GM19023 (cell line): ENCODE data around the gene NEK6.

Experiments used
- ATAC-seq: cut with Tn5 transposase; IDR thresholded peaks from one replicate; pipeline ENCODE4 v1.9.1; 2021; ENCODE audit warnings: mild to moderate bottlenecking, moderate library complexity; ENCODE audit not compliant: unreplicated experiment

The NEK6 gene

DNA sequence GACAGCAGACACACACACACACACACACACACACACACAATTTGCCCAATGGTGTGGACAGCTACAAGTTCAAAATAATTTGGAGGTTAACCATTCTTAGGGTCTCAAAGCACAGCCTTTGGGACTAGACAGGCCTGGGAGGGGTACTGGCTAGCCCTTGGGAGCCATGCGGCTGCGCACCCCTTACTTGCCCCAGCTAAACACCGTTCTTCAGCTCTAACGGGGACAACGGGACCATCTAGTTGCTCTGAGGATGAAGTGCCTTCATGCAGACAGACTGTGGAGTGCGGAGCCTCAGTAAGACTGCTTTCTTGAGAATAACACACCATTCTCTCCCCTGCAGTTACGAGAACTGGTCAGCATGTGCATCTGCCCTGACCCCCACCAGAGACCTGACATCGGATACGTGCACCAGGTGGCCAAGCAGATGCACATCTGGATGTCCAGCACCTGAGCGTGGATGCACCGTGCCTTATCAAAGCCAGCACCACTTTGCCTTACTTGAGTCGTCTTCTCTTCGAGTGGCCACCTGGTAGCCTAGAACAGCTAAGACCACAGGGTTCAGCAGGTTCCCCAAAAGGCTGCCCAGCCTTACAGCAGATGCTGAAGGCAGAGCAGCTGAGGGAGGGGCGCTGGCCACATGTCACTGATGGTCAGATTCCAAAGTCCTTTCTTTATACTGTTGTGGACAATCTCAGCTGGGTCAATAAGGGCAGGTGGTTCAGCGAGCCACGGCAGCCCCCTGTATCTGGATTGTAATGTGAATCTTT lies 92.9 kb downstream of the NEK6 start:
- no peak for ATAC-seq

DNA sequence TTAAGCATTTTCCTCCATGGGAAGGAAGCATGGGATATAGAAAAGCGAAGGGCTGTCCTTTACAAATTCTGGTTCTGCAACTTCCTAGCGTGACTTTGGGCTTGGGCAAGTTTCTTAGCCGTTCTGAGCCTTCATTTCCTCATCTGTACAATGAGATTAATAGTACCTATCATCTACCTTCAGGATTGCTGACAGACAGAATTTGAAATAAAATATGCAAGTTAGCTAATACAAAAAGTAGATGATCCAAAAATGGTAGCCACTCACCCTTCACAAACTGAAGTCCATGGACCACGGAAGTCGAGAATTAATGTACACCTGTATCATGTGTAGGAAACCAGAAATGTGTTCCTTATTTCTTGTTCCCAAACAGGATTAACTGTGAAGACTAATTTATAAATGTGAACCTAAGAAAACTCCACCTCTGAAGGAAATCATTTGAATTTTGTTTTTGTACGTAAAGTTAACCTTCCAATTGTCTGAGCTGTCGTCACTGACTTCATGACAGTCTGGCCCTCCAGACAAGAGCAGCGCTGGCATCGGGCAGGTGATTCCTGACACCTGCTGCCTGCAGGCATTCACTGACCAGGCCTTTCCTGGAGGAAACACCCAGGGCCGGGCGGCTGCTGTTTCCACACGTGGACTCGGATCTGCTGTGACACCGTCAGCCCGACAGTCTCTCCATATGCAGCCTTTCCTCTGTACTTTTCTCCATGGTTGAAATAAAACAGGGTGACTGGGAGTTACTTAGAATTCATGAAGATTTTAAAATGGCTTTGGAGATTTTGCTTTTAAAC lies 94.1 kb downstream of the NEK6 start:
- ATAC-seq = no peak

DNA sequence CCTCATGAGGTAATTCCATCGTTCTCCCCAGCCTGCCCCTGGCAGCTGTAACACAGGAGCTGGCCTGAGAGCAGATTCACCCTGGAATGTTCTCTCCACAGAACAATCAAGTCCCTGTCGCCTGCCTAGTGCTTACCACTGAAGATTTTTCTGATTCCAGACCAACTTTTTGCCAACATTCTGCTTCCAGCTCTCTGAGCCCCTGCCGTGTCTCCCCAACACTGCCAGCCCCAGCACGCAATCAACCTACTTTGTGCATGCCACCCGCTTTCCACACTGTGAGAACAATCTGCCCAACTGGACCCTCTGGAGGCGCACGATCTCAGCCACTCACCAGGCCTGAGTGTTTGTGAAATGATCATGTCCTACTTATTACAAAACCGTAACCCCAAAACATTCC lies 94.9 kb downstream of the NEK6 start:
- ATAC-seq = no peak

DNA sequence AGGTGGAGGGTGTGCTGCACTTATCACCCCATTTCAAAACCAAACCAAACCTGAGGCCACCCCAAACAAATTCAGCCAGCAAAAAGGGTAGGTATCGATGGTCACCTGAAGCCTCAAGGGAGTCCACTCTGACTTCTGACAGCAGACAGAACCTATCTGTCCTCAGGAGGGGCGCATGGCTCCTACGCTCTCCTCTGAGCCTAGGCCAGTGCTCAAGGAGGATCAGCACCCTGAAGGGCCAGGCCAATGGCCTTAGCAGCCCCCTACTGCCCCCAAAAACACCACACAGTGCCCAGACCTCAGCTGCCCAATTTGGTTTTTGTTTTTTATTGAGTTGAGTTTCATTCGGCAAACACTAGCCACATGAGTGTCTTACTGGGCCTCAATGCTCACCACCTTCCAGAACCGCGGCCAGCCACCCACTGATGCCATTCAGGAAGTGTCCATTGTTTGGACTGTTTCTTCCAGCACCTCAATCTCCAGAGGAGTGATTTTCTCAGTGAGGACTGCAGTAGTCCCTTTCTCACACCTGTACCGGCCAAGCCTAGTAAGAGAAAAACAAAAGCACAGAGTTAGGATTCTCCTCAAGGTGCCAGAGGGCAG lies 95.5 kb downstream of the NEK6 start:
- no peak for ATAC-seq

DNA sequence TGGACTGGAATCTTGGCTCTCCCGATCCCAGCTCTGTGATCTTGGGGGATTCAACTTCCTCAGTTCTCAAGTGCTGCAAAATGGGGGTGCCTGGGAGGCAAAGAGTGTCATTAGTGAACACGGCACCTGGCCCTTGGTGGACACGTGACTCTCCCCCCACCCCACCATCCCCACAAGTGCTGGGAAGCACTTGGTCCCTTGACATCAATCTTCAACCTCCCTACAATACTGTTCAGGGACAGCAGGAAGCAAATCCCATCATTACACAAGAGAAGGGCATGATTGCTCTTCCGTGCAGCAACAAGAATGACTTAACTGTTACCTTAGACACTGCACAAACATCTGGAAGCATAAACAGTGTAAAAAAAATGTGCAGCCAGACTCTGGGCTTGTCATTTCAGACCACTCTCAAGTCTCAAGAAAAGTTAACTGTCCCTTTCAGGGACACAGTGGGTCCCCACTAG lies 96.1 kb downstream of the NEK6 start:
- no peak for ATAC-seq

GRCh38 chr9:124354346-124355038 lies 96.7 kb downstream of the NEK6 start:
- no peak for ATAC-seq

DNA sequence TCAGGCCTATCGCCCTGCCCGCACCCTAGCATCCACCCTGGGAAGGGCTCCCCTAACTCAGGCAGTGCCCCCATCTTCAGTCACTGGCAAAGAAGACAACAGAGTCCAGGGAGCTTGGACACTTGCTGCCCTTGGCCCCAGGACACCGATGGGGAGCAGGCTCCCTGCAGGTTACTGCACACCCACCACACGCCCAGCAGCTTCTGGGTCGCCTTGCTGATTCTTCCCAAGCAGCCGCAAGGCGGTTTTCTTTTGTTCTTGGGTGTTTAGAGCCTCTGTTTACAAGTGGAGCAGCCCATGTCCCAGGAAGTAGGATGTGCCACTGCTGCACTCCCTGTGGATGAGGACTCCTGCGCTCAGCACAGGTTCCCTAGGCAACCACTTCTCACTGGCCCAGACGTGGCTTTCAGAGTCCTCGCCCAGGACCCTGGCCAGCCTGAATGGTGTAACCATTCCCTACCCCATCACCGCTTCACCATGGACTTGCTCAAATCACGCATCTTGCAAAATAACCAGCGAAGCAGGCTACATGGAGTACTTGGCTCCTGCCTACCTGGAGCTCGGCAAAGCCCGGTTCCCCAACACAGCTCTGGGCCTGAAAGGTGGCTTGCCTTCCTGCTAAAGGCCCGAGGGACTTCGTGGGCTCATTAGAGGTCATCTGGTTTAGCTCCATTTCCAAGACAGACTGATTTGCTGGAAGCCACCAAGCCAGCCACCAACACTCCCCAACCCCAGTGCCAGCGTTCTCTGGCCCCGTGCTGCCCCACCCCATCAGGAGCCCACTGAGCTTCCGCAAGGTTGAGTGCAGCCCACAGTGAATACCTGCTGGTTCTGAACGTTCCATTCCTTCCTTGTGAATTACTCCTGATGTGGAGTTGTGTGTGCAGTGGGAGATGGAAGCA lies 97.5 kb downstream of the NEK6 start:
- no peak for ATAC-seq

GRCh38 chr9:124355941-124356744 lies 98.4 kb downstream of the NEK6 start:
- ATAC-seq = no peak

DNA sequence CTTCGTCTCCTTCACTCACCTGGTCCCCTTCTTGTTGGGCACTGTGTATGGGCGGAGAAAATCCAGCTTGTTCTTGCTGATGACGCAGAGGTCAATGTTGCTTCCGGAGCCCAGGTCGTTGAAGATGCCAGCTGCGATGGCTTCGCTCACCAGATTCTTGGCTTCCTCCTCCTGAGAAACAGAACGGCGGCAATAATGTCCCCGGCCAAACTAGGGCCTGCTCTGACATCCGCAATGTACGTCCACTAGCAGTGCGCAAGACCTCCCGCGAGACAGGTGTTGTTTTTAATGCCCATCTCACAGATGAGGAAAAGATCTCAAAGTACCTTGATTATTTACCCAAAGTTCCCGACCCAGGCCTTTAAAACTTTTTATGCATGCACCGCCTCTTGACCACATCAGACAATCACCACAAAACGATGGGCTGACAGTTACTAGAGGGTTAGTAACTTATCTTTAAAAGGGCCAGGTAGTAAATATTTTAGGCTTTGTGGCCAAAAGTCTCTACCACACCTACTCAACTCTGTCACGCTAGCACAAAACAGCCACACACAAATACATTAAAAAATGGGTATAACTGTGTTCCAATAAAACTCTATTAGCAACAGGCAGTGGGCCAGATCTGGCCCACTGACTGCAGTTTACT lies 99.1 kb downstream of the NEK6 start:
- ATAC-seq = no peak

GRCh38 chr9:124357721-124358361 lies 100.1 kb downstream of the NEK6 start:
- ATAC-seq = no peak

DNA sequence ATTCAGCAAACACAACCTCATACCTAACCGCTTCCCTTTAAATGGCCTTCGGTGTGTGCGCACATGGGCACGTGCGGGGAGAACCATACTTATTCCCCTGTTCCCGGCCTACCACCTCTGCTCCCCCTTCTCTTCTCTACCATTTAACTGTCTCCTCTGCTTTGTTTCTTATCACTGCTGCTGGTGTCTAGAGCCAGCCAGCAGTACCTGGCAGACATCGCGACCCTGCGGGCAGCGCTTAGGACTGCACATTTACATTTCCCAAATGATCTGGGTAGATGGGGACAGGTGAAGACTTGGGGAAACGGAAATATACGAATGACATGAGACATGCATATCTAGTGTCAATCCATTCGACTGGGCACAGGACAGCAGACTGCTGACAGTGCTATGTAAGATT lies 100.9 kb downstream of the NEK6 start:
- no peak for ATAC-seq

DNA sequence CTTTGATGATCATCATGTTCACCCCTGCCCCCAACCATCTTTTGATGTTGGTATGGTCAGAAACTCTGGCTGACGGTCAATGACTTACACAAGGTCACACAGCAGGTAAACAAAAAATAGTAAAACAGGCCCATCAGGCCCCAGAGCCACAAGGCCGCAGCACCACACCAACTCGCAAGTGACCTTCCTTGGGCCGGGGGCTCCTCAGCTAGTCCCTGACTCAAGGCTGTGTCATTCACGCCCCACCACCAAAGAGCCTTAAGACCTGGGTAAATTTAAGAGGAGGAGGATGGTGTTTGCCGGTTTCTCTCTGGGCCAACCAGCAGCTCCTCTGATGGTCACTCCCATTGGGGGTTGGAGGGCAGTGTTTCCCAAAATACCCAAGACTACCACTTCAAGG lies 101.7 kb downstream of the NEK6 start:
- ATAC-seq = no peak

DNA sequence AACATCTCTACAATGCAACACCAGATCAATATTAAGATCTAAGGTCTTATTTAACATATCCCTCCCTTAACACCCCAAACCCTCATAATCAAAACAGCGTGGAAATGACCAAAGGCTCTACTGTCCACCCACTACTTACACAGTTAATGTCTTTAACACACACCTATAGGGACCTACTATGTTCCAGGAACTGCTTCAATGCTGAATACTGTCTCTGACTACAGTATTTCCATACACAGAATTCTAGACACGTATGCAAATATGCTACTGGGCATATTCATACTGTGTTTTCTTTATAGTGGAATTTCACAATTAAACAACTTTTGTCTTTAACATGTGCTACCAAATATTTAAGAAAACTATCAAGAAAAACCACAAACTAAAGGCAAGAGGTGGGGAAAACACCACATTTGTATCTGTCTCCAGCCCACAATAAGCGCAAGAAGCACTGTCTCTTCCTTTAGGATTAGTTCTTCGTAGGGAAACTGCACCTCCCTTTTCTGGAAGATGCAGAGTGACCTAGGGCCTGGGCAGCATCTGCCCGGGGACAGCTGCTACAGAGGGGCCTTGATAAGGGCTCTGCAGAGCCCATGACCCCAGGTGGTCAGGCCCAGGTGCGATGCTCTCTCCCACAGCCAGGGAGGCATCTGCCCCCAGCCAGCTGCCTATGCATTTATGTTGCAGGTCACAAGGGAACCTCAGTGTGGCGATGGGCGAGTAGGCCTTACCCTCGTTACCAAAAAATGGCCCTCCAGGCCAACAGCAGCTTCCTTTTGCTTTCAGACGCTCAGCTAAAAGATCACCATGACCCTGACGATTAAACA lies 102.3 kb downstream of the NEK6 start:
- no peak for ATAC-seq

GRCh38 chr9:124361128-124361527 lies 103.4 kb downstream of the NEK6 start:
- no peak for ATAC-seq

- ATAC-seq = no peak
These were observed 105.8 kb downstream of the NEK6 start for GRCh38 chr9:124363326-124364096.

DNA sequence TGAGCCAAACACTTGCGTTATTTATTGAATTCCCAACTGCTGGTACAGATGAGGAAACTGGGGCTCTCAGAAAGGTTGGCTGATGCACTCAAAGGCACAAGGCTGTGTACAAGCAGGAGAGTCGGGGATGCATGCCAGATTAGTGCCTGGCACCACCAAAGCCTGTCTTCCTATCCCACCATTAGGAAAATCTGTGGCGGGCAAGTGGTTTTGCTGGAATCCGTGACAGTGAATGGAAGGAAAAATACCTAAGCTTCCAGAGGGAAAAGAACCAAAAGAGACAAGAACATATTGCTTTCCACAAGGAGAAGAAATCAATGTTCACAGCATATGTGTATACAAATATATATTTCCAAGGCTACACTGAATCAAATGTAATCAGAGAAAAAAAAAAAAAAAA lies 106.4 kb downstream of the NEK6 start:
- ATAC-seq = no peak

DNA sequence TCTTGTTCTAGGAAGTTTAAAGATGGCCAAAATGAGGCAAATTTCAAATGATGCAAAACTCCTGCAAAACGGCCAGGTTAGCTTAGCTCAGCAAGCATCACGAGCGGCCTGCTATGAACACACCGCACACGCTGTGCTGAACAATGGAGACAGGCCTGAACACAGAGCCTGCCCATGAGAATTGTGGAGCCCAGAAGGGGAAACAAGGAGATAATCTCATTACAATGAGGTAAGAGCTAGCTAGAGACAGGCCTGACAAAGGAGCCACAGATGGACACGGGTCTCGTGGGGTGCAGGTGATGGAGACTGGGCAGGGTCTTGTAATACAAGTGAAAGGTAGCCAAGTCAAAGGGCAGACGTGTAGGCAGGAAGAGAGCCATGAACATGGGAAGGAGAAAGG lies 107.3 kb downstream of the NEK6 start:
- ATAC-seq = no peak
